Measurements from ENCODE around the gene BDH2.

Gene BDH2

DNA sequence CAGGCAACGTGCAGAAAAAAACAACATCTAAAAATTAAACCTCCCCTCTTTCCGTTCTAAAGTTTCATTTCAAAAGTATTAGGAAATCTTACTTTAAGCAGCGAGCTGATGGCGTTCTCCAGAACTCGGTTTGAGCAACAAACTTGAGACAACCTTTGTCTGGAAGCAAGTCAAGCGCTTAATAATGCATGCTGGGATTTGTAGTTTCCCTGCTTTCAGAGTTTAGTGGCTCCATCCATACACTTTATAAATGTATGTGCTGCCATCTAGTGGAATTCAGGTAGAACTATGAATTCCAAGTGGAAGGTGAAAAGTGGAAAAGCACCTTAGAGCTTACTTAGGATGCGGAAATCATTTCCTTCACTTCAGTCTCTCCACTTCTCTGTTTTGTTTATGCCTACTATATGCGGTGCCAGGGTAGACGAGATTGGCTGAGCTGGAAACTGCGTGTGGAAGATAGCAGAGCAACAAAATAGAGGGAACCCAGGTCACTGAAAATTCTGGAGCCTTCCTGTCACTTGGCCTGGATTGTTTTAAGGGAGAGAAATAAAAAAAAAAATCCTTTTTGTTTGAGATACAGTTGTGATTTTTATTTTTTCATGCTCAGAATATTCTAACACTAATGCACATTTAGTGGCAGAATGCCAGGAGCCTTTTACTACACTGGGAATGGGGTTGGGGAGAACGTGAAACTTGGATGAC is at the start of gene BDH2:
TSS of gene BDH2 (minus strand) at position 144 of the 702 bp plus-strand sequence. CDS start 3,580 bp downstream, outside the sequence.
- peak; percentile 93 for DNase-seq (ENCODE audit: low read depth)

DNA sequence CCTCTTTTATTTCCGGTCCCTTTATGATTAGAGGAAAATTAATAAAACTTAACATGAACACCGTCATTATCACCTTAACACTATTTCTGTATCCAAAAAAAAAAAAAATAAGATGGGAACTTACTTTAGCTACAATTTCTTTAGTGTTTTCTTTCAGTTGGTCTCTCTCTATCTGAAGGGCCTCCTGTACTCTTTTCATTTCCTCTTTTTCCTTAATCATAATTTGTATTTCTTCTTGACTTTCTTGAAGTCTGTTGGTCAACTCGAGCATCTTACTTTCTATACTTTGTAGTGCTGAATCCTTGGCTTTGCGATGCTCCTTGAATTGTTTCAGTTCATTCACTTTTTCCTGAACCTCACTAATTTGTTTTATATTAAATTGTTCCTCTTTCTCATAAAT is 45.3 kb upstream of the BDH2 start:
- DNase-seq (ENCODE audit: low read depth): no peak

DNA sequence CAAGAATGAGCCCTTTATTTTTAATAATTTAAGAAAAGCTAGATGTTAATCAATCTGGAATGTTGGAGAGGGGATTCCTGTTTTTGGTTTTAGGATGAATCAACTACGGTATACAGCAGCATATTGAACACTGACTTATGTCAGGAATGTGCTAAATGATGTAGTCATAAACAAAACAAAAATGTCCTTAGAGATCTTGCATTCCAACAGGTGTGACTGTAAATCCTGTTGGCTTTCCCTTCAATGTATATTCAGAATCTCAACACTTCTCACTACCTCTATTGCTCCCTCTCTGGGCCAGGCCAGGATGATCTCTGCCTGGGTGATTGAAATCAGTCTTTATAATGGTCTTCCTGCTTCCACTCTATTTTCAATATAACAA is 37.8 kb upstream of the BDH2 start:
- no peak for DNase-seq (ENCODE audit: low read depth)

DNA sequence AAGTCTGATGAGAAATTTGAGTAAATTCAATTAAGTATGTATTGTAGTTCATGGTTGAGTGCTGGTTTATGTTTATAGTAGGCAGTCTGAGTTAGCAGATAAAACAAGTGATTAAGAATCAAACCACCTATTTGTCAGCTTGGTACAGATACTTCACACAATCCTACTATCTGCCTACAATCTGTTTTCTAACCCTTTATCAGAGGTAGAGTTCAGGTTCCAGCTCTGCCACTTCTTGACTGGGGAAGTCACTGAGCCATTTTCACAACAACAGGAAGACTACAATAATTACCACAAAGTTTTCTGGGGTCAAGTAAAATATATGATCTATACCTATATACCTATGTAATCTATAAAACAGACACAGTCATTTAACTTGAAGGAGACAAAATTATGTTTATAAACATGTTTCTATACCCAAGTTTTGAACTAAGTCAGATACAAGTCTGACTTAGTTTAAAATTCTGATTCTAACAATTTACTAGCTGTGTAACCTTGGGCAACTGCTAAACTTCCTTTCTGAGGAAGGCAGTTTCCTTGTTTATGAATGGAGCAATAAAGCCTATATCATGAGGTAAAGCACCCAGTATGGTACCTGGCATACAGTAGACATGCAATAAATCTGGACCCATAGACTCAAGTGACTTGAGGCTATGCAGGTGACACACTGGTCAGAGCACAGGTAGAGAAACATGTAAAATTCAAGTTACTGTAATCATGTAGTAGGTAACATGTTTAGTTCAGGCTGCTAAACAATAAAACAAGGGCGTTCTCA is 37.2 kb upstream of the BDH2 start:
- DNase-seq (ENCODE audit: low read depth): no peak

DNA sequence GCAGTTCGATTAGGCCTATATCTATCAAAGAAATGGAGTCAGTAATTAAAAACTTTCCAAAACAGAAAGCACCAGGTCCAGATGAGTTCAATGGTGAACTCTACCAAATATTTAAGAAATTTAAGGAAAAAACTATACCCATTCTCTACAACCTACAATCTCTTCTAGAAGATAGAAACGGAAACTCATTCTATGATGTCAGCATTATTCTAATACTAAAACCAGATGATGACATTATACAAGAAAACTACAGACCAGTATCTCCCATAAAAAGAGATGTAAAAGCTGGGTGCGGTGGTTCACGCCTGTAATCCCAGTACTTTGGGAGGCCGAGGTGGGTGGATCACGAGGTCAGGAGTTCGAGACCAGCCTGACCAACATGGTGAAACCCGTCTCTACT is 29.5 kb upstream of the BDH2 start:
- no peak for DNase-seq (ENCODE audit: low read depth)

DNA sequence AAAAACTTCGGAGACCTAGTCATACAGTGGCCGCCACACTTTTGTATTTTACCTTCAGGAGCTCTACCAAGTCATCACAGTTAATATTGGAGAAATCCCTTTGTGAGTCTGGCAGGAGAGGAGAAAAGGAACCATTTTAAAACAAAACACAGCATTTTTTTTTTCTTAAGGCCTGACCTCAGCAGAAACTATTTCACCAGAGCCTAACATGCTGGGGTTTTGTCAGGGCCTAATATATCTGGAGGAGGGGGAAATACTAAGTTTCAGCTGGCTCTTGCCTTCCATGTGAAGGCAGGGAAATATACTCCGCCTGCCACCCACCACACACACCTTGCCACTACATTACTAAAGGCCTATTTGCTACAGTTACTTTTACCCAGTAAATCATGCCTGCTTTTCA is 26.5 kb upstream of the BDH2 start:
- no peak for DNase-seq (ENCODE audit: low read depth)

DNA sequence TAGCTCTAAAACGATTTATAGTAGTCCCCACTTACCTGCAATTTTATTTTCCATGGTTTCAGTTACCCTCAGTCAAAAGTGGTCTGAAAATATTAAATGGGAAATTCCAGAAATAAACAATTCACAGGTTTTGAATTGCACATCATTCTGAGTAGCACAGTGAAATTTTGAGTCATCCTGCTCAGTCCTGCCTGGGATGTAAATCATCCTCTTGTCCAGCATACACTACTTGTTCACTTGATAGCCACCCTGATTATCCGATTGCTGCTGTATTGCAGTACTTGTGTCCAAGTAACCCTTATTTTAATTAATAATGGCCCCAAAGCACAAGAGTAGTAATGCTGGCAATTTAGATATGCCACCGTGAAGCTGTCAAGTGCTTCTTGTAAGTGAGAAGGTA is 23.5 kb upstream of the BDH2 start:
- DNase-seq (ENCODE audit: low read depth): no peak

DNA sequence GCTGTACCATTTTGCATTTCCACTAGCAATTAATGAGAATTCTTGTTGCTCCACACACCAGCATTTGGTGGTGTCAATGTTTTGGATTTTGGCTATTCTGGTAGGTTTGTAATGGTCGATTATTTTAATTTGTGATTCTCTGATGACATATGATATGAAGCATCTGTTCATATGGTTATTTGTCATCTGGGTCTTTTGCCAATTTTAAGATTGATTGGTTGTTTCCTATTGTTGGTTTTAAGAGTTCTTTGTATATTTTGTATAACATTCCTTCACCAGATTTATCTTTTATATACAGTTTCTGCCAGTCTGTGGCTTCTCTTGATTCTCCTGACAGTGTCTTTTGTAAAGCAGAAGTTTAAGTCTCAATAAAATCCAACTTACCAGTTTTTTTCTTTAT is 18.5 kb upstream of the BDH2 start:
- DNase-seq (ENCODE audit: low read depth): no peak

DNA sequence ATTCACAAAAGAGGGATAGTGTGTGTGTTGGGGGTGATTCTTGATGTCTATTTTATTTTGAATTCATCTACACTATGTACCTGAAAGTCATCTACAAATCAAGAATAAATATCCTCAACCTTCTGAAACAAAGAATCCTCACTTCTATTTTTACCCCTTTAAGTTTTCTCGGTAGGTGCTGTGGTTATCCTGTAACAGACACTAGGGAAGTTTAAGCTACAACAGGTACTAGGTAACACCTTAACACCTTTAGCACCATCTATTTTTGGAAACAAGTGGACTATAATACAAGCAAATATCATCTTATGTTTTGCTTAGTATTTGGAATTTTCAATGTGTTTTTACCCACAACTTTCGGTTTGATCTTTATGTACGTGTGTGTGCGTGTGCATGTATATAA is 12.0 kb upstream of the BDH2 start:
- no peak for DNase-seq (ENCODE audit: low read depth)

DNA sequence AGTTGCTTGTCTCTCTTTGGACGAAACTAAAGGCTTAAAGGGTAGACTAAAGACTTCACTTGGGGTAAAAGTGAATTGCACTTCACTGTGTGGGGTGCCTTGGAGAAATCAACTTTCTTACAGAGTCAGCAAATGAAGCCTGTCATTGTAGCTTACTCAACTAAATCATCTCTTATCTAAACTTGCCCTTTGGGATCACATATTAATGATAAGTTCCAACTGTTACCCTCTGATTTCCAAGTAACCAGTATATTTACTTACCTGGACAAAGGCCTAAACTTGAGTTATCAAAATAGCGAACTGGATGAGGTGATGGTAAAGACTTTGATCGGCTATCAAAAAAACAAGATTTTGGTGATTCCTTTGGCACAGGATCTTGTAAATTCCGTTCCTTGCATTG is 8.9 kb upstream of the BDH2 start:
- no peak for DNase-seq (ENCODE audit: low read depth)

DNA sequence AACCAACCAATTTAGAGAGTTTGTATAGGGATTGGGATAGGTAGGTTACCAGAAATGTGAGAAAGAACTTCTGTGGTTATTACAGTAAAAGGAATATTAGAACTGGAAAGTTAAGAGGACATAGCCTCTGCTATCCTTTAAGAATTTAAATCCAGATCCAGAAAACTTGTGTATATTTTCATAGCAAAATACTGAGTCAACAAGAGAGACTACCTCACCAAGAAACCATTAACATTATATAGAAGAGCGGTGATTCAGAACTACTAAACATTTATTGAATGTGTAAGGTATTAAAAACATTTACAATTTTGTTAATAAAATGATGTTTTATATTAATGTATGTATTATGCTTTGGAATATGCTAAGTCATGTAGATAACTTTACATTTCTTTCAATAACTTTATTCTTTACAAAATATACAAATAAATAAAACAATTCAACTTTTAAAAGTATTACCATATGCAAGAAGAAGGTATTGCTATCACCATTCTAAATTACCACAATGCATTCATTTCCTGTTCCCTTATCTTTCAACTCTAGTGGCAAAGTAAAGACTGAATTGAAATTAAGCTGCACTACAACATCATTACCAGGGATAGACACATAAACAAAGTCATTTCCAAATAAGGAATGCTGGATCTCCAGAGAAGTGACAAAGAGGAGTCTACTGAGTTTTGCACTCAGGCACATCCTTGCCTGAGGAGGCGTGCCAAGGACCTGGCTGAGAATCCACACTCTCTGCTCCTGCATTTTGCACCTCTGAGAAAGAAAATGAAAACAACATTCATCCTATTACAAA is 6.1 kb upstream of the BDH2 start:
- no peak for DNase-seq (ENCODE audit: low read depth)

DNA sequence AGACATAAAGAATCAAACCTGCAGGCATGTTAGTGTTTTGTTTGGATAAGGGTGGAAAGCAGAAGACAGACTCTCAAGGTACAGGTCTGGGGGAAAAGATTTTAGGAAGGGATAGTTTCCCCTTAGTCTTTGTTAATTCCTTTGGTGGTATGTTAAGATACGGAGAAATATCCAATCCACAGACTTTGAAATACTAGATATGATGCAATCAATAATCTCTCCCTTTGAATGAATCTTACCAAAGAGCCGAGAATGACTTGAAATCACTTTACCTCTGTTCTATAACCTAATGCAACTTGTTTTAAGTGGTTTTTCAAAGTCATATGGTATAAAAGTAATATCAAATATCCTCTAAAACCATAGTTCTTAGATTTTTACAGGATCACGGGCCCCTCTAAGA is 5.3 kb upstream of the BDH2 start:
- DNase-seq (ENCODE audit: low read depth): no peak

DNA sequence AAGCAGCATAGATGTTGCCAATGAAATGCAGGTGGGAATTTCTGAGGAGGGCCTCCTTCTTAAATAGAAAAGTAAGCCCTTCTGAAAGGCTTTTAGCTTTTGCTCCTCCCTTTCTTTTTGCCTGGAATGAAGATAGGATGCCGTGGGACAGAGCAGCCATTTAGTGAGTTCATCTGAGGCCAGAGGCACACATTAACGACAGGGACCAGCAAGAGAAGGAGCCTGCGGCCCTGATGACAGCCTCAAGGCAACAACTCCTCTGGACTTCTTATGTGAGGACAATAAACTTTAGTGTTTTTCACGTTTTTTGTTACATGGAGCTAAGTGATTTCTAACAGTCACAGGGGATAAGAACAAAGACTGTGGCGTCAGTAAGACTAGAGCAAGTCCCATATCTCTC is 1.1 kb upstream of the BDH2 start:
- no peak for DNase-seq (ENCODE audit: low read depth)

DNA sequence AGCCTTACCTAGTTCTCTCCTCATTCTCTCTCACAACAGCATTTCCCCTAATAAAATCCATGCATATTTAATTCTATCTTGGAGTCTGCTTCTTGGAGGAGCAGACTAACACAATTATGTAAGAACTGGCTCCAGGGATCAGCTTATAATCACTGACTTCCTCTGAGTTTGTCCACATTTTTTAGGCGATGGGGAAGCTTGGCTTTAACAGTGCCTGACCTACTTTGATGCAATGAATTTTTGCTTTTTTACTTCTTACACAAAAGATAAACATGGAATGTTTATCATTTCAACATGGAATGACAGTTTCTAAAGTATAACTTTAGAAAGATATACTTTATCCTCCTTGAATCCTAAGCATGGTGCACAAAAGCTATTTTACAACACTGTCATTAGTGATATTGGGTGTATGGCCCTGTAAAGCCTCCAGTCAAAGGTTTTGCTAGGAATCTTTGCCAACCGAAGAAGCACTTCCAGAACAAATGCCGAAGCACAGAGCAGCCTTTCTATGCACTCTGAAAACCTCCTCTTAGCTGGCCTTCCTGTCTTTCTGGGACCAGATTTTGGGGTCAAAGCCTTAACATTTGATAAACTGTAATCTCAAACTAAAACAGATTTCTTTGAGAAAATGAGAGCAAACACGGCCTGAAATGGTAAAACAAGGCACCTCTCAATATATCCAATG is 736 bp downstream of the BDH2 start:
- peak; percentile 24 for DNase-seq (ENCODE audit: low read depth)

DNA sequence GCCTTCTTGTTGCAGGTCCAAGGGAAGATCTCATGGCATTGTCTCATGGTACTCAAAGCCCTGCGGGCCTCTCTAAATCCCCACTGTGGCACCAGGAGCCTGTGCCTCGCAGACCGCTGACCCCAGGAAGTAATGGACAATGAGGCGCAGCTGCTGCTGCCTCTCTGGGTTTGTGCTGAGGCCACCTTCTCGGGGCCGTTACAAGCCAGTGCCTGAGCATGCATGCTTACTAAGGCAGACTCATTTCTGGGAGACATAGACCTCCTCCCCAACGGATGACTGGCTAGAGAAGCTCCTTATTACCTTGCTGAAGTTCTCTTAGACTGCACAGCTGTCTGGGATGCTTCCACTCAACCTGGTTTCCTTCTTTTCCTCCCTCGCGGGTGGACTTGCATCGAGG is 1.3 kb downstream of the BDH2 start:
- DNase-seq (ENCODE audit: low read depth): no peak

DNA sequence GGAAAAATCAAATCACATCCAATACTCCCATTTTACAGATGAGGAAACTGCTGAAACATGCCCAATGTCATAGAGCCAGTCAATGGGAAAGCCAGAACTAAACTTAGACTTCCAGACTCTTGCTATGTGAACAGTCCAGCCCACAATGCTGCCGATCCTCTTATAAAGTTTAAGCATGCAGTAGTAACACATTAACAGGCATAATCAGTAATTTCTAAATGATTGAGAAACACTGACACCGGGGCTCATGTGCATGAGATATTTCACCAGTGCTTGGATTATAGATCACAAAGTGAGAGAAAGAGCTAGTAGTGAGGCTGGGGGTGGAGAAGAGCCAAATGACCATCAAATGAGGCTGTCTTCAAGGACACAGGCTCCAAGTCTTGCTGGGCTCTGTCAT is 2.5 kb downstream of the BDH2 start:
- no peak for DNase-seq (ENCODE audit: low read depth)

DNA sequence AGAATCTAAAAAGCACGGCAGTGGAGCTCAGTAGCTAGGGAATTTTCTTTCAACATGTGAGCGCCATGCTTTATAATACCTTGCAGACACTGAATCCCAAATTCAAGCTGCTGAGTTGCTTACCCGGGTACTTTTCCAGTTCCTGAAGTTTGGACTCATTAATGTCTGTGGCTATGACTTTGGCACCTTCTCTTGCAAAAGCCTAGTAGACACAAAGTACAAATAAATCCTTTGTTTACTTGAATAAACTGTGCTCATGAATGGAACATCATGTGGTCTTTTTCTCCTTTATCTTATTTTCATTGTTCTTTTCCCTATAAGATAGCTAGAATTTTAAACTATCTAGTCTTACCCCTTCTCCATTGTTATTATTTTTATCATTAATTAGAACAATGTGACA is 4.6 kb downstream of the BDH2 start:
- DNase-seq (ENCODE audit: low read depth): no peak

DNA sequence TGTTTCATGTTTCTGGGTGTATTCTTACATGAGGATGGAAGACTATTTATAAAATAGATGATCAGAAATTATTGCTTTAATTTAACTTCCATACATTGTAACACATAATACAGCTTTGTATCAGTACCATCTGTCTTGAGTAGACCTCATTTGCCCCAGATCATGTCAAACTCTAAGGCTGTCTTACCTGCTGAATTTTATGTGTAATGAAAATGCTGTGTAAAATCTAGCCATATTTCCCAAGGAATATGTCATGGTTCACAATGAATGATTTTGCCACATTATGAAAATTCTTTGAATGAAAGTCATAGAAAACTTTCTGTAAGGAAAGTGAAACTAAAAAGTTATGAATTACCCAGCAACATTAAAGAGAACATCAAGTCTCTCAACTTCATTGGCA is 7.4 kb downstream of the BDH2 start:
- no peak for DNase-seq (ENCODE audit: low read depth)

DNA sequence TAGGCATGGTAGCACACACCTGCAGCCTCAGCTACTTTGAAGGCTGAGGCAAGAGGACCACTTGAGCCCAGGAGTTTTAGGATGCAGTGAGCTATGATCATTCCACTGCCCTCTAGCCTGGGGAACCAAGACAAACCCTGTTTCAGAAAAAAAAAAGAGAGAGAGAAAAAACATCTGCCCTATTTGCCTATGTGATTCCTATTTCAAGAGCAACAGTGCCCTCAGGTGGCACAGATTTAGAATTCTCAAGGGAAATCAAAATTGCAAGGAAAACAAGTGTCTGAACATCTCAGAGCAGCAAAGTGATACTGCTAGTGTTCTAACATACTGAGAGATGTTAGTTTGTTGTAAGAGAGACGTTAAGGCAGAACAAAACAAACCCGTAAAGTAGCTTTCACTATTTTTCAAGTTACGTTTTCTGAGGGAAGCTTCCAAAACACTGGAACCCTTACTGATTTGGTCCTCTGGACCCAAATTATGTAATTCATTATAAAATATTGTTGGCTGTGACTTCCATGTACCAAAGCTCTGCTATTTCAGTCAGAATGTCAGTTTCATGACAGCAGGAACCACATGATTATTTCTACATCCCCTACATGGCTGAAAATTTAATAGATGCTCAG is 7.9 kb downstream of the BDH2 start:
- DNase-seq (ENCODE audit: low read depth): peak; percentile 43

DNA sequence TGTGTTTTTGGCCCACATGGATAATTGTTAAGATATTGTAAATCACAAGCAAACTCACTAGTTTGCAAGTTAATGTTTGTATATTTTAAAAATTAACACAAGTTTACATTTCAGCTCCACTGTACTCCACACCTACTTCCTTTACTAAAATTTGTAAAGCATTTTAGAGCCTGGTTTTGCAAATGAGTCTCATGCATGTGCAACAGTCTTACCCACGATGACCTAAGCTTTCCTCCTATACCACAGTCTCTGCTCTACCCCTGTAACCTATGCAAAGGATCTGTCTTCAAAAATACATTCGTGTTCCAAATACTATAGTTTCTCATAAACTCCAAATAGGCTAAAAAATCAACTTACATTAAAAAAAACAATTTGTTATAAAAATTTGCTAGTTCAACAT is 10.2 kb downstream of the BDH2 start:
- no peak for DNase-seq (ENCODE audit: low read depth)

DNA sequence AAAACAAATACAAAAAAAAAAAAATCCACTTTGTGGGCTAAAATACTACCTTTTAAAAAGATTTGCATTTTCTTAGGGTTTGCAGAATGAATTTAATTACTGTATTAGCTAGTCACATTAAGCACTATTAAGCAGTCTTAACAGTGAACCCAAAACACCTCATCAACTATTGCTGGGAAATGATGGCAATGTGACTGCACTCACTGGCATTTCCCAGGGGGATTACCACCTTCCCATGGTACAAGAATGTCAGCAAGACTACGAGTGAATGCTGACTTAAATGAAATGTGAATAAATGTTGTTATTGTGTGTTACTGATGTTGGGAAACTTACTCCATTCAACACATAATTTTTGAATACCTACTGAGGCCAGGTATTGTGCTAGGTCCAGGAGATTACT is 13.1 kb downstream of the BDH2 start:
- DNase-seq (ENCODE audit: low read depth): no peak
